Measurements from ENCODE around the gene DNAJC5G. TPM values are rescaled to one million over a fixed set of nuclear protein-coding genes. Genes with fewer than 3 reads are reported as not detected.

Gene DNAJC5G
- polyA plus RNA-seq, 1 of the 3 experiments (the other 2 are of a cell fraction): 0.18 TPM

- WGBS (ENCODE audit: low lambda C conversion rate): 83% methylated on average over 3 of the region's 3 CpGs
- no peaks in the 10 kb centered on the region for H3K27me3 ChIP-seq (ENCODE audit: insufficient read depth)
- no peak overlapping the region for H2AFZ ChIP-seq (ENCODE audit: low read depth)
- TF ChIP-seq ZBTB33 (IDR thresholded peaks at IDR 0.05; ENCODE audit: borderline replicate concordance, low read depth) (no peak), MXI1 (IDR thresholded peaks at IDR 0.05; ENCODE audit: low read depth, low read length) (no peak), JUND (IDR thresholded peaks at IDR 0.05) (no peak)
- no peaks in the 10 kb centered on the region for H4K20me1 ChIP-seq (ENCODE audit: insufficient read depth)
- DNase-seq: no peak
- ChIA-PET CTCF (interaction anchor here (0.6 to 18.7 kb wide), 3 partner anchors 15 to 32 kb away, joined by 3 to 284 read pairs (median 9); partner anchors contain the start of gene TRIM54), POLR2A (no interaction called here)
- H3K4me3 ChIP-seq (ENCODE audit: low read depth in 2 of 2, low read length in 1 of 2): no peak overlapping the region
- H3K9me2 ChIP-seq: no peaks in the 10 kb centered on the region
- no peak overlapping the region for H3K9ac ChIP-seq
- peaks cover 15% of the 10 kb centered on the region for H3F3A ChIP-seq (replicated peaks; ENCODE audit: insufficient read depth)
- no peak overlapping the region for H3K4me2 ChIP-seq
- H3K79me2 ChIP-seq (ENCODE audit: insufficient read depth): no peaks in the 10 kb centered on the region
- H3K9me3 ChIP-seq: no peaks in the 10 kb centered on the region
- H3K27ac ChIP-seq (ENCODE audit: low read depth in 2 of 2, low read length in 1 of 2): no peak overlapping the region
- H3K4me1 ChIP-seq (ENCODE audit: control insufficient read depth in 1 of 2, insufficient read depth in 2 of 2, low read depth in 1 of 2, low read length in 1 of 2): peaks cover 2 to 13% of the 10 kb centered on the region in 2 experiments; a peak in 3 of 4 replicates
- no peaks in the 10 kb centered on the region for H3K36me3 ChIP-seq (replicated peaks in 1 of 2; ENCODE audit: control insufficient read depth in 1 of 2, insufficient read depth in 2 of 2, low read length in 1 of 2)
These were observed 22.0 kb downstream of the DNAJC5G start for GRCh38 chr2:27297195-27297594.

- H3K27me3 ChIP-seq (ENCODE audit: insufficient read depth): no peaks in the 10 kb centered on the region
- TF ChIP-seq YY1 (IDR thresholded peaks at IDR 0.05; ENCODE audit: low read depth) (no peak), CTCF (IDR thresholded peaks at IDR 0.05) (no peak), IRF3 (IDR thresholded peaks at IDR 0.05; ENCODE audit: low read depth, low read length) (no peak), RAD21 (IDR thresholded peaks at IDR 0.05; ENCODE audit: low read length) (no peak), ZBTB33 (IDR thresholded peaks at IDR 0.05; ENCODE audit: borderline replicate concordance, low read depth) (no peak), FOXM1 (IDR thresholded peaks at IDR 0.05; ENCODE audit: low read depth) (no peak), GATA2 (CRISPR knock-in tag; IDR thresholded peaks at IDR 0.05) (no peak), NFIC (IDR thresholded peaks at IDR 0.05; ENCODE audit: borderline replicate concordance) (no peak), MXI1 (IDR thresholded peaks at IDR 0.05; ENCODE audit: low read depth, low read length) (no peak), EP300 (IDR thresholded peaks at IDR 0.05; ENCODE audit: borderline replicate concordance in 1 of 2, low read depth in 1 of 2, low read length in 1 of 2) (no peak), GABPA (IDR thresholded peaks at IDR 0.05; ENCODE audit: low read depth) (no peak), ELF1 (IDR thresholded peaks at IDR 0.05) (no peak), JUND (IDR thresholded peaks at IDR 0.05) (no peak), SMC3 (IDR thresholded peaks at IDR 0.05; ENCODE audit: low read depth, low read length) (no peak), NRF1 (IDR thresholded peaks at IDR 0.05; ENCODE audit: low read depth, low read length) (no peak), USF1 (IDR thresholded peaks at IDR 0.05; ENCODE audit: borderline replicate concordance, low read depth) (no peak), PBX3 (IDR thresholded peaks at IDR 0.05) (no peak)
These were observed 23.3 kb downstream of the DNAJC5G start for GRCh38 chr2:27298391-27299080.

More at GRCh38 chr2:27298391-27299080, 23.3 kb downstream of the DNAJC5G start:
- Histone ChIP-seq H3K27ac (ENCODE audit: low read depth in 2 of 2, low read length in 1 of 2) (no peak overlapping the region), H2AFZ (ENCODE audit: low read depth) (no peak overlapping the region), H3K4me3 (ENCODE audit: low read depth in 2 of 2, low read length in 1 of 2) (no peak overlapping the region), H3K36me3 (replicated peaks in 1 of 2; ENCODE audit: control insufficient read depth in 1 of 2, insufficient read depth in 2 of 2, low read length in 1 of 2) (no peaks in the 10 kb centered on the region), H3F3A (replicated peaks; ENCODE audit: insufficient read depth) (peaks cover 9% of the 10 kb centered on the region), H4K20me1 (ENCODE audit: insufficient read depth) (no peaks in the 10 kb centered on the region), H3K4me2 (no peak overlapping the region), H3K9ac (no peak overlapping the region), H3K9me3 (no peaks in the 10 kb centered on the region), H3K79me2 (ENCODE audit: insufficient read depth) (no peaks in the 10 kb centered on the region), H3K4me1 (ENCODE audit: control insufficient read depth in 1 of 2, insufficient read depth in 2 of 2, low read depth in 1 of 2, low read length in 1 of 2) (peaks cover 0 to 4% of the 10 kb centered on the region in 2 experiments; a peak in 1 of 4 replicates), H3K9me2 (no peaks in the 10 kb centered on the region)
- DNase-seq: no peak
- WGBS (ENCODE audit: low lambda C conversion rate): 68% methylated on average over 18 of the region's 18 CpGs
- ChIA-PET POLR2A (interaction anchor here (0.6 kb wide), 1 partner anchor 197 kb away, joined by 3 read pairs; no protein-coding TSS in a partner anchor), CTCF (interaction anchor here (0.9 to 18.7 kb wide), 5 partner anchors 10 to 165 kb away, joined by 3 to 284 read pairs (median 5); partner anchors contain the start of gene TRIM54)
